Measurements from ENCODE around the gene CASQ1.

The CASQ1 gene

DNA sequence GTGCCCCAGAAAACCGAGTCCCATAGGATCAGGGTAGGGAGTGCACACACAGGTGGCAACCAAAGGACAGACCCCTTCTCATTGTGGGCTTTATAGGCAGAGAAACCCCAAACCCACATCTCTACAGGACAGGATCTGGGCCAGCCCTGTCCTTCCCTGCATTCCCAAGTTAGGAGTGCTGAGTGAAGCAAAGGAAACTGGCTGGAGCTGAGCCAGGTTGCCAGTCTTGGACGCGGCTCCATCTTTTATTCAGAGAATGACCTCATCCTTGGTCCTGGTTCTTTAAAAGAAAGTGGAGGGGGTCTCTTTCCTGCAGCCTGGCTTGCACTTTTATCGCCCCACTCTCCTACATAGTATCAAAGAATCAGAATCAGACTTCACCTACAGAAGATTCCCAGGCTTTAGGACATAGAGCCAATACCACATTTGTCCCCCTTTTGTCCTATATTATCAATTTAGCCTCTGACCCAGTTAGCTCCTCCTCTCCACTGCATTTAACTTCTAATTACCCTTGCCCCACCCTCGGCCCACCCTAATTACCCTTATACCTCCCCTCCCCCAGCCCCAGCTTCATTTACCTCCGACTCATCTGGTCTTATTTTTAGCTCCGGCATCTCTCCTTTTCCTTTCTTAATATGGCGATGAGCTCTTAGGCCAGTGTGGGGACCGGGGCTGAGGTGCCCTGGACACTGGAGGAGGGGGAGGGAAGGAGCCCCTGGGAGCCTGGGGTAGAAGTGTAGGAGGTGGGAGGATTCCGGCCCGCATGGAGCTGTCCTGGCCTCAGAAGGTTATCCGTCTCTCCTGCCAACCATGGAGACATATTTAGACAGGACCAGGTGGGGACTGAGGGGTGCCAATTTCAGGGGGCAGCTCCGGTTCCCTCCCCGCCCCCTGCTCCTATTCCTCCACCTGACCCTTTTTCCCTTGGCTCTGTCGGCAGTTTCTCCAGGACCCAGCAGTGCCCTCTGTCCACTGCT is at the start of gene CASQ1:
Gene CASQ1 (plus strand): TSS at position 927 of the 977 bp plus-strand sequence. CDS start 177 bp downstream, outside the sequence.
- no peak for DNase-seq (ENCODE audit: extremely low read depth in 1 of 2, low read depth in 1 of 2)

DNA sequence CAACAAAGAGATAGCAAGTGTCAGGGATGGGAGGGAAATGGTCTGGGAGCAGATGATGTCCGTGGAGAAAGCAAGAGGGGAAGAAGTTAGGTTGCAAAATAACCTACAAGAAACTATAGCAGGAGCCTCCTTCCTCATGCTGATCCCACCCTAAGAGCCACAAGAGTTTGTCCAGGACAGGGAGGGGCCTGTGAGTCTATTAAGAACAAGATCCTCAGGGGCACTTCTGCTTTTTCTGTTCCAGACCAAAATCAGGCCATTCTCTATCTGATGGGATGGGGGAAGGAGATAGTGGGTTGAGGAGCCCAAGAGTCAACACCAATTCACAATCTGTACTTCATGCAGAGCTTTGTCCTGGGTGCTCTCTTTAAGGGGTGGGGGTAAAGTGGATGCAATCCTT is 46.7 kb upstream of the CASQ1 start:
- no peak for DNase-seq (ENCODE audit: extremely low read depth in 1 of 2, low read depth in 1 of 2)

DNA sequence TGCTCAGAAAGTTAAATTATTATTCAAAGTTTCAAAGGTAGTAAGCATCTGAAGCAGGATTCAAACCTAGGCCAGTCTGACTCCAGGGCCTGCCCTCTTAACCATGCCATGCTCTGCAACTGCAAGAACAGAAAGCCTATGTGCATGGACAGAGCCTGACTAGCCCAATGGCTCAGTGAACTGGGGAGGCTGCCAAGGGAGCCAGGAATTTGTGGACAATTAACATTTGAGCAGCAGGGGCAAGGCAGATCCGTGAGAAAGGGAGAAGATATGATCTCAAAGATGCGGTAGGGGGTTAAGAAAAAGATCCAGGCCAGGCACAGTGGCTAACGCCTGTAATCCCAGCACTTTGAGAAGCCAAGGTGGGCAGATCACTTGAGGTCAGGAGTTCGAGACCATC is 45.5 kb upstream of the CASQ1 start:
- no peak for DNase-seq (ENCODE audit: extremely low read depth in 1 of 2, low read depth in 1 of 2)

DNA sequence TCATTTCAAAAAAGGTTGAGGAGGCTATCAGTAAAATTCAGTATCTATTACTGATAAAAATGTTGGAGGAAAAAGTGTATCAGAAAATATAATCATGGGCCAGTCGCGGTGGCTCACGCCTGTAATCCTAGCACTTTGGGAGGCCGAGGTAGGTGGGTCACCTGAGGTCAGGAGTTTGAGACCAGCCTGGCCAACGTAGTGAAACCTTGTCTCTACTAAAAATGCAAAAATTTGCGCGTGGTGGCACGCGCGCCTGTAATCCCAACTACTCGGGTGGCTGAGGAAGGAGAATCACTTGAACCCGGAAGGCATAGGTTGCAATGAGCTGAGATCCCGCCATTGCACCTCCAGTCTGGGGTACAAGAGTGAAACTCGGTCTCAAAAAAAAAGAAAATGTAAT is 44.3 kb upstream of the CASQ1 start:
- no peak for DNase-seq (ENCODE audit: extremely low read depth in 1 of 2, low read depth in 1 of 2)

DNA sequence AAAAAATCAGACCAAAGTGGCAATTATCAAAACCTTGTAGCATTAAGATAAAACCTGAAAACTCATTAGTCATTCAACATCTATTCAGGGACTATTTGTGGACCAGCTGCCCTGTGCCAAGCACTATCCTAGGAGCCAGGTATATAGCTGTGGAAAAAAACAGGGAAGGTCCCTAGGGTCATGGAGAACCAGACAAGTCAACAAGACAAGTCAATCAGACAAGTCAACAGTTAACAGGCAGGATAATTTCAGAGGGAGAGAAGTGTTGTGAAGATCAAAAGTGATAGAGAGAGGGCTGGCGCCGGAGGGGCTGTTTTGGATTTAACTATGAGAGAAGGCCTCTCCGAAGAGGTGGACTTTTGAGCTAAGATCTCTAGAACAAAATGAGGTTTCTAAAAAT is 42.3 kb upstream of the CASQ1 start:
- no peak for DNase-seq (ENCODE audit: extremely low read depth in 1 of 2, low read depth in 1 of 2)

DNA sequence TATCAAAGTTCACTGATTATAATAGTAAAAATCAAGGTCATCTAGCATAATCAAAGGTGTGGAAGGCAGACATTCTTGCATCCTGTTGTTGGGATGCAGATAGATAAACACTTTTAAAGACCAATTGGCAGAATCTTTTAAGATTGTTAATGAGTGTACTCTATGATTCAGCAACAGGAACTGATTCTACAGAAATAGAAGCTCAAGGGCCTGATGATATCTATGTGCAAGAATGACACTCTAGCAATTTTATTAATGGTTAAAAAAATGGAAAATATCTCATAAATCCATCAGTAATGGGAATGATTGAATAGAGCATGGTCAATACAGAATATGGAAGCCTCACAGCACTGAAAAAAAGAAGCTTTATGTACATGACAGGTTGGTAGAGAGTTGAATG is 41.1 kb upstream of the CASQ1 start:
- DNase-seq (ENCODE audit: extremely low read depth in 1 of 2, low read depth in 1 of 2) = no peak

DNA sequence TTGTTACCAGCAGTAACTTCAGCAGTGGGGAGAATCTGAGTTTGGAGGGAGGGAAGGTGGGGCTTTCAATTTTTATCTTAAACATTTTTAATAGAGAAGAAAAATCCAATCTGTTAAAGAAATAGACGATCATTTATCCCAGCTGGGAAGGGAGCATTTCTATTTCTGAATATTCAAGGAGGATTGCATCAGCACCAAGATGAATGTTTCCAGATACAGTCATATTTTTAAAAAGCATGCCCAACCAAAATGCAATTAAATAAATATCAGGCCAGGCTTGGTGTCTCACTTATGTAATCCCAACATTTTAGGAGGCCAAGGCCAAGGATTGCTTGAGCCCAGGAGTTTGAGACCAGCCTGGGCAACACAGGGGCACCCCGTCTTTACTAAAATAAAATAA is 40.7 kb upstream of the CASQ1 start:
- DNase-seq (ENCODE audit: extremely low read depth in 1 of 2, low read depth in 1 of 2) = no peak

DNA sequence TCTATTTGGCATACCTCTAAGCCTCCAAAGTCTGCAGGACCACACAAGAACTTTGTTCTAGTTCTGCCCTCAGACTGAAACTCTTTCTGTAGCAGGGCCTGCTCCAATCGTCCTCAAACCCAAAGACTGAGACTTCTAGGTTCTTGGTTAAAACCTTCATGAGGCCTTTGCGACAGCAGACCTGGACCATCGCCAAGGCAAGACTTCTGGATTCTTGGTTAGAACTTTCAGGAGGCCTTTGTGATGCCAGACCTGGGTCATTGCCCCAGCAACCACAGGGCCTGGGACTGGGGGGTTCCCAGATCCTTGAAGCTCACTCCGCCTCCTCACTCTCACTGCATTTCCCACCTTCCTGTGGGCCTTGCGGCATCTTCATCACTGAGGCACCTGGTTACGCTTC is 39.1 kb upstream of the CASQ1 start, which contains the start of gene ATP1A4:
Gene ATP1A4 (plus strand): TSS at position 301 of the 400 bp plus-strand sequence. CDS start 438 bp downstream, outside the sequence.
- DNase-seq (ENCODE audit: extremely low read depth in 1 of 2, low read depth in 1 of 2) = no peak

DNA sequence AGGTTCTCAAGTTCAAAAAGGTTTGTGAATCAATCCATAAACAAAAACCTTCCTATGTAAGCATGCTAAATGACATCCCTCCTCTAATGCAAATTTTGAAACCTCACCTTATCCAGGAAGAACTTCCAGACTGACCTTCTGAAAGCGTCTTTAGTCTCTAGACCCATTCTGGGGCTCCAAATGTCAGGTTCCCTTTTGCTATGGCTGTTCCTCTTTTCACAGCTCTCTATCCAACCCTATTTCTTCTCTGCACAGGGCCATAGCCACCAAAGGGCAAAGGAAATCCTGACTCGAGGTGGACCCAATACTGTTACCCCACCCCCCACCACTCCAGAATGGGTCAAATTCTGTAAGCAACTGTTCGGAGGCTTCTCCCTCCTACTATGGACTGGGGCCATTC is 35.6 kb upstream of the CASQ1 start:
- DNase-seq (ENCODE audit: extremely low read depth in 1 of 2, low read depth in 1 of 2) = no peak

DNA sequence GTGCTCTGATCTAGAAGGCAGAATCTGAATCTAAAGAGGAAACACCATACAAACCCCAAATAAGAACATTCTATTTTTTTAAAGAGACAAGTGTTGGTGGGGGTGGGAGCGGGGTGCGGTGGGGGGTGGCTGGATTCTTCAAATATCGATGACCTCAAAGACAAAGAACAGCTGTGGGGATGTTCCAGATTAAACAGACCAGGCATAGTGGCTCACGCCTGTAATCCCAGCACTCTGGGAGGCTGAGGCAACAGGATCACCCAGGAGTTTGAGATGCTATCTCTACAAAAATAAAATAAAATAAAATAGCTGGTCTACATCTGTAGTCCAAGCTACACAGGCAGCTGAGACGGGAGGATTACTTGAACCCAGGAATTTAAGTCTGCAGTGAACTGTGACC is 34.0 kb upstream of the CASQ1 start:
- DNase-seq (ENCODE audit: extremely low read depth in 1 of 2, low read depth in 1 of 2) = no peak

DNA sequence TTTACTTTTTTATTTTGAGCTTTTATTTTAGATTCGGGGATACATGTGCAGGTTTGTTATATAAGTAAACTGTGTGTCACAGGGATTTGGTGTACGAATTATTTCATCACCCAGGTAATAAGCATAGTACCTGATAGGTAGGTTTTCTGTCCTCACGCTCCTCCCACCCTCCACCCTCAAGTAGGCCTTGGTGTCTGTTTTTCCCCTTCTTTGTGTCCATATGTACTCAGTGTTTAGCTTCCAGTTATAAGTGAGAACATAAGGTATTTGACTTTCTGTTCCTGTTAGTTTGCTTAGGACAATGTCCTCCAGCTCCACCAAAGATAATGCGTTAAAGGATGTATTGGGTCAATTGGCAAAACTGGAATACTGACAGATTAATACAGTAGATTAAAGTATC is 33.2 kb upstream of the CASQ1 start:
- no peak for DNase-seq (ENCODE audit: extremely low read depth in 1 of 2, low read depth in 1 of 2)

DNA sequence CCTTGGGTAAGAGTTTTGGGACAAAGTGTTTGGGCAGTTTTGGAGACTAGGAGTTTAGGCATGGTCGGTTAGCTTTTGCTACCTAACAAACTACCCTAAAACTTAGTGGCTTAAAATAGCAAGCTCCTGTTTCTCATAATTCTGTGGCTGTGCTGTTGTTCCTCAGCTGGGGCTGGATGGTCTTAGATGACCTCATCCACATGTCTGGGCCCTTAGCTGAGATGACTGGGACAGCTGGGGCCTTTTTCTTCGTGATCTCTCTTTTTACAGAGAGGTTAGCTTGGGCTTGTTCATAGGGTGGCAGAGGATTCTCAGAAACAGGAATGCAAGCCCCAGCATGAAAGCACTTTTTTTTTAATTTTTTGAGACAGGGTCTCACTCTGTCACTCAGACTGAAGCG is 32.3 kb upstream of the CASQ1 start:
- DNase-seq (ENCODE audit: extremely low read depth in 1 of 2, low read depth in 1 of 2) = no peak

DNA sequence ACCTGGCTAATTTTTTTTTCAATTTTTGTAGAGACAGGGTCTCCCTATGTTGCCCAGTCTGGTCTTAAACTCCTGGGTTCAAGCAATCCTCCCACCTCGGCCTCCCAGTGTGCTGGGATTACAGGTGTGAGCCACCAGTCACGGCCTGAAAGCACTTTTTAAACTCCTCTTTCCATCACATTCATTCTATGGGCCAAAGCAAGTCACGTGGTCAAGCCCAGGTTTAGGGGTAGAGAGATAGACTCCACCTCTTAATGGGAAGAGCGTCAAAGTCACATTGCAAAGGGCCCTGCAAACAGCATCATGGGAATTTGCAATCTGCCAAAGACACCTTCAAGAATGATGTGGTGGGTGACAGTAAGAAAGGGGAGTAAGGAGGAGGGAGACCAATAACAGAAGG is 31.8 kb upstream of the CASQ1 start:
- no peak for DNase-seq (ENCODE audit: extremely low read depth in 1 of 2, low read depth in 1 of 2)

DNA sequence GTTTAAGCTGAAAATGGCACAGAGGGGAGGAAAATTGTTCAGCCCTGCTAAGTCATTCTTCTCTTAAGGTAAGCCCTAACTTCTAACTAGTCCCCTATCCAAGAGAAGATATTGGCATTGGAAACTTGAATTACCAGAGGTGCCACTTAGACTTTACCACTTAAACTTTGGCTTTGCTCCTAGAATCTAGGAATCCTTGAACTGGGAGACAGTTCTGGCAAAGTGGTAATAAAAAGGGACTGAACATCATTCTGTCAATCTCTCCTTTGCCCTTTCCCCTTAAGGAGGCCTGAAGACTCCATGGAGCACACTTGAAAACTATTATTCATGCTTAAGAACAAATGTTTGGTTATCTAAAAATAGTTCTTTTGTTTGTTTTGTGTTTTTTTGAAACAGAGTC is 30.5 kb upstream of the CASQ1 start:
- no peak for DNase-seq (ENCODE audit: extremely low read depth in 1 of 2, low read depth in 1 of 2)

DNA sequence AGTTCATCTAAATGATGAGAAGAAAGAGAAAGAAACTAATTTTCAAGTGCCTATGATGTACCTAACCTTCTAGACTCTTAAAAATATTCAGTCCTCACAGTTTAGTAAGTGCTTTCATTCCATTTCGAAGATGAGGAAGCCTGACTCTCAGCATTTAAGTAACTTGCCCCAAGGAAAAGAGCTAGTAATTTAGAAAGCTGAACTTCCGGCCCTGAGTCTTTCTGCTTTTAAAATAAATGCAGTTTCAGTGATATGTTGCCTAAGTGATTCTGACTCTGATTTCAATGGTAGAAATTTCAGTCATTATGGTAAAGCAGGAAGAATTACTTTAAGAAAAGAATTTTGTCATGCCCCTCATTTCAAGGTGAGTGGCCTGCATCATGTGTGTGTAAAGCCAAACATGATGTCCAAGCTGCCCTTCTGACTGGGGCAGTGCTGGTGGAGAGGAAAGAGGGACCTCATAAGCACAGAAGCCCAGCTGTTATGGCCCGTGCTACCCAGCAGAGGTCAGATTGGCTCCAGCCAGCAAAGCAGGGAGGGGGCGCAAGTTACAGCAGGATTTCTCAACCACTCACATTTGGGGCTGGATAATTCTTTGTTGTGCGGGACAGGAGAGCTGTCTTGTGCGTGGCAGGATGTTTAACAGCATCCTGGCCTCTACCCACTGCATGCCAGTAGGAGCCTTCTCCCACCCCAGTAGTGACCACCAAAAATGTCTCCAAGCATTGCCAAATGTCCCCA is 28.2 kb upstream of the CASQ1 start:
- no peak for DNase-seq (ENCODE audit: extremely low read depth in 1 of 2, low read depth in 1 of 2)

DNA sequence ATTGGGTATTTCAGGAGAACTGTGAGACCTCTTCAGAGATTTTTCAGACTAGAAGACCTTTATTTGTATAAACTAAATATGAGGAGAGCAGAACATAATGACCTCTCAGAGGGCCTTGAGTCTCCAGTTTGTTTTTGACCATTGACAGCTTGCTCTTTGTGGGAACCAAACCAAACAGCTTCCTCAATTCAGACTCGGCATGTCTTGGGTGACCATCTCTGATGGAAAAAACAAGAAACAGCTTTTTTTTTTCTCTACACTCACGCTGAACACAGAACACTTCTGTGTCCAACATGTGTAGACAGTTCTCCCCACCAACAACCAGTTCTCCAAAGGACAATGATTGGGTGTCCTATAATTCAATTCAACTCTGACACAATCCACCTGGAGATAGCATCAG is 27.4 kb upstream of the CASQ1 start:
- no peak for DNase-seq (ENCODE audit: extremely low read depth in 1 of 2, low read depth in 1 of 2)

DNA sequence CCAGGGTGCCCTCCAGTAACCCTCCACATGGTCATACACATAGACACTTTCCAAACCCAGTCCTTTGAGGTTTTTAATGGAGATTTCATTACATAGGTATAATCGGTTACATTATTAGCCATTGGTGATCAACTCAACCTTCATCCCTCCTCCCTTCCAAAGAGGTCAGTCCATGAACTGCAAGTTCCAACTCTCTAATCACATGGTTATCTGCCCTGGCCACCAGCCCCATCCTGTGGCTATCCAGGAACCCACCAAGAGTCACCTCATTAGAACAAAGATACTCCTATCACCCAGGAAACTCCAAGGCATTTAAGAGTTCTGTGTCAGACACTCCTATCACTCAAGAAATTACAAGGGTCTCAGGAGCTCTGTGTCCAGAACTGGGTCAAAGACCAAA is 26.8 kb upstream of the CASQ1 start:
- no peak for DNase-seq (ENCODE audit: extremely low read depth in 1 of 2, low read depth in 1 of 2)

DNA sequence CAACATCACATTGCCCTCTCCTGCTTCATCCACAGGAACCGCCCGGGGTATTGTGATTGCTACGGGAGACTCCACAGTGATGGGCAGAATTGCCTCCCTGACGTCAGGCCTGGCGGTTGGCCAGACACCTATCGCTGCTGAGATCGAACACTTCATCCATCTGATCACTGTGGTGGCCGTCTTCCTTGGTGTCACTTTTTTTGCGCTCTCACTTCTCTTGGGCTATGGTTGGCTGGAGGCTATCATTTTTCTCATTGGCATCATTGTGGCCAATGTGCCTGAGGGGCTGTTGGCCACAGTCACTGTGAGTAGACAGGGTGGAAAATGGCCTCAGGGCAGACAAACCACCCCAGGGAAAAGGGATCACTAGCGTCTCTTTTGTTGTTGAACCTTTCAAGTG is 26.3 kb upstream of the CASQ1 start:
- no peak for DNase-seq (ENCODE audit: extremely low read depth in 1 of 2, low read depth in 1 of 2)

DNA sequence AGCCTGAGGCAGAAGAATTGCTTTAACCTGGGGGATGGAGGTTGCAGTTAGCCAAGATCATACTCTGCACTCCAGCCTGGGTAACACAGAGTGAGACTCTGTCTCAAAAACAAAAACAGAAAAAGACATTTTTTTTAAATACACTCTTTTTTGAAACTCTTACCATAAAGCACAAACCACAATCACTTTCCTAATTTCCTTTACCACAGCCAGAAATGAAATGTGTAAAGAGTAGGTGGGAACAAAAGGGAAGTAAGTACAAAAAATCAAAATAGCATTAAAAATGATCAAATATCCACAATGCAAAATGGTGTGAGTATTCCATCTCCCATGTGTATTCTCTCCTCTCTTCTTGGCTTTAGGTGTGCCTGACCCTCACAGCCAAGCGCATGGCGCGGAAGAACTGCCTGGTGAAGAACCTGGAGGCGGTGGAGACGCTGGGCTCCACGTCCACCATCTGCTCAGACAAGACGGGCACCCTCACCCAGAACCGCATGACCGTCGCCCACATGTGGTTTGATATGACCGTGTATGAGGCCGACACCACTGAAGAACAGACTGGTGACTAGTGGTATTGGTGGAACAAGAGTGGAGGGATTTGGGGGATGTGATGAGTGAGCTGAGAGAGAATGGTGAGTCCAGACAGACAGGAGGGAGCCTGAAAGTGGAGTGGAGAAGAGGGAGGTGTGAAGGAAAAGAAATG is 24.1 kb upstream of the CASQ1 start:
- DNase-seq (ENCODE audit: extremely low read depth in 1 of 2, low read depth in 1 of 2) = no peak

DNA sequence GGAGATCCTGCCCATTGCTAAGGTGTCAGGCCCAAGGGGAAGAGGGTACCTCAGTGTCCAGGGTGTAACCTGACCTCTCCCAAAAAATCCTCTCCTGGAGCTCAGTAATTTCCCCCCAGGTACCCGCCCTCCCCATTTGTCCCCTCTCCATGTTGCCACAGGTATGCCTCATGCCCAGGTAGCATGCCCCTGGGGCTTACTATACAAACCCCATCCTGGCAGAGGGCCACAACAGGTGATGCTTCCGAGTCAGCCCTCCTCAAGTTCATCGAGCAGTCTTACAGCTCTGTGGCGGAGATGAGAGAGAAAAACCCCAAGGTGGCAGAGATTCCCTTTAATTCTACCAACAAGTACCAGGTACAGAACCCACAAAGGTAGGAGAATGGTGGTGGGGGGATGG is 23.3 kb upstream of the CASQ1 start:
- DNase-seq (ENCODE audit: extremely low read depth in 1 of 2, low read depth in 1 of 2) = no peak

DNA sequence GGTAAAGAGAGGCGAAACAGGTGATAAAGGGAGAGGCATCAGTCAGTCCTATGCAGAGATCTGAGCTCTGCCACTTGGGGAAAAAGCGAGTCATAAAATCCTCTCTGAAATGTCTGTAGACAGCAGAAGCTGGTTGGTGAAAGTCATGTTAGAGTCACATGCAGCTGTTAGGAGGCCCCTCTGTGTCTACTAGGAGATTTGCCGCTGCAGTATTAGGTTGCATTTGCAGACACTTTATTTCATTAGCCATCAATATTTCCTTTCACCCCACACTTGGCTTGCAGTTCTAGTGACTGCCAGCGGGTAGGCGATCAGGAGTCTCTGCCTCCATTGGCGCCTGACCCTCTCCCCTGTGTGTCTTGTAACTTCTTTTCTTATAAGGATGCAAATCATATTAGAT is 22.8 kb upstream of the CASQ1 start:
- DNase-seq (ENCODE audit: extremely low read depth in 1 of 2, low read depth in 1 of 2) = no peak

Data from stimulated activated CD8-positive, alpha-beta memory T cell treated with anti-CD3 and anti-CD28 coated beads, Interleukin-7, amount 100 ng/mL, for 48 hours (primary cell).